ENCODE measurements around the gene SDK1. TPM values are rescaled to one million over a fixed set of nuclear protein-coding genes. Genes with fewer than 3 reads are reported as not detected.

Gene SDK1
- total RNA-seq, 2 experiments from 2014 or later, result 0.19 to 0.36 TPM

GRCh38 chr7:3670898-3671297 lies 369.8 kb downstream of the SDK1 start:
- CTCF ChIA-PET (ENCODE audit: unreplicated experiment), result no interaction called here
- intact Hi-C loops (cut with micrococcal nuclease; ENCODE audit: unreplicated experiment), result no loop called here

GRCh38 chr7:3673524-3673923 lies 372.5 kb downstream of the SDK1 start:
- TF ChIP-seq EZH2phosphoT487 (IDR thresholded peaks at IDR 0.05; ENCODE audit: borderline replicate concordance, low read depth, low read length) (no peak), CTCF (conservative IDR thresholded peaks at IDR 0.05; ENCODE audit: low read length) (peak; percentile 81)
- no peak overlapping the region for H3K4me2 ChIP-seq (ENCODE audit: low read length)
- H3K4me3 ChIP-seq (ENCODE audit: low read depth, low read length, poor library complexity, severe bottlenecking), result no peak overlapping the region
- H3K4me1 ChIP-seq (ENCODE audit: insufficient read depth, low read length, poor library complexity, severe bottlenecking), result no peaks in the 10 kb centered on the region
- H4K20me1 ChIP-seq (ENCODE audit: insufficient read depth, low read length), result no peaks in the 10 kb centered on the region
- no peaks in the 10 kb centered on the region for H3K9me3 ChIP-seq (ENCODE audit: low read length)
- CTCF ChIA-PET (ENCODE audit: unreplicated experiment), result no interaction called here
- no TSS peak for BruUV-seq (replicated peaks)
- H3K9me2 ChIP-seq (ENCODE audit: insufficient read depth, low read length), result no peaks in the 10 kb centered on the region
- H2AFZ ChIP-seq (ENCODE audit: low read length), result no peak overlapping the region
- H3K27ac ChIP-seq (ENCODE audit: low read depth, low read length, poor library complexity, severe bottlenecking), result no peak overlapping the region
- intact Hi-C loops (cut with micrococcal nuclease; ENCODE audit: unreplicated experiment), result no loop called here
- no peaks in the 10 kb centered on the region for H3K79me2 ChIP-seq (ENCODE audit: insufficient read depth, low read depth, low read length)
- peak; percentile 32 for DNase-seq (ENCODE audit: low spot score)
- H3K36me3 ChIP-seq (ENCODE audit: insufficient read depth, low read length), result no peaks in the 10 kb centered on the region
- POLR2A ChIA-PET, result interaction anchor here (1.2 kb wide), 1 partner anchor 9 kb away, joined by 4 read pairs; no protein-coding TSS in a partner anchor

More at GRCh38 chr7:3670898-3671297, 369.8 kb downstream of the SDK1 start:
- Histone ChIP-seq H3K79me2 (ENCODE audit: insufficient read depth, low read depth, low read length) (no peaks in the 10 kb centered on the region), H3K4me2 (ENCODE audit: low read length) (no peak overlapping the region), H3K36me3 (ENCODE audit: insufficient read depth, low read length) (no peaks in the 10 kb centered on the region), H3K4me3 (ENCODE audit: low read depth, low read length, poor library complexity, severe bottlenecking) (no peak overlapping the region), H2AFZ (ENCODE audit: low read length) (no peak overlapping the region), H3K27ac (ENCODE audit: low read depth, low read length, poor library complexity, severe bottlenecking) (no peak overlapping the region), H3K4me1 (ENCODE audit: insufficient read depth, low read length, poor library complexity, severe bottlenecking) (no peaks in the 10 kb centered on the region), H3K9me2 (ENCODE audit: insufficient read depth, low read length) (no peaks in the 10 kb centered on the region), H4K20me1 (ENCODE audit: insufficient read depth, low read length) (no peaks in the 10 kb centered on the region), H3K9me3 (ENCODE audit: low read length) (no peaks in the 10 kb centered on the region)
- POLR2A ChIA-PET, result no interaction called here
- TF ChIP-seq CTCF (conservative IDR thresholded peaks at IDR 0.05; ENCODE audit: low read length) (no peak), EZH2phosphoT487 (IDR thresholded peaks at IDR 0.05; ENCODE audit: borderline replicate concordance, low read depth, low read length) (no peak)
- no peak for DNase-seq (ENCODE audit: low spot score)
- BruUV-seq (replicated peaks), result no TSS peak

GRCh38 chr7:3678314-3678810 lies 377.3 kb downstream of the SDK1 start:
- intact Hi-C loops (cut with micrococcal nuclease; ENCODE audit: unreplicated experiment), result no loop called here
- CTCF ChIA-PET (ENCODE audit: unreplicated experiment), result no interaction called here
- no peak overlapping the region for H2AFZ ChIP-seq (ENCODE audit: low read length)
- no peaks in the 10 kb centered on the region for H3K79me2 ChIP-seq (ENCODE audit: insufficient read depth, low read depth, low read length)
- POLR2A ChIA-PET, result no interaction called here
- no peaks in the 10 kb centered on the region for H3K36me3 ChIP-seq (ENCODE audit: insufficient read depth, low read length)
- H3K9me3 ChIP-seq (ENCODE audit: low read length), result no peaks in the 10 kb centered on the region
- H3K4me1 ChIP-seq (ENCODE audit: insufficient read depth, low read length, poor library complexity, severe bottlenecking), result no peaks in the 10 kb centered on the region
- no peak overlapping the region for H3K4me3 ChIP-seq (ENCODE audit: low read depth, low read length, poor library complexity, severe bottlenecking)
- H4K20me1 ChIP-seq (ENCODE audit: insufficient read depth, low read length), result no peaks in the 10 kb centered on the region
- TF ChIP-seq CTCF (conservative IDR thresholded peaks at IDR 0.05; ENCODE audit: low read length), result no peak
- no peak for TF ChIP-seq EZH2phosphoT487 (IDR thresholded peaks at IDR 0.05; ENCODE audit: borderline replicate concordance, low read depth, low read length)
- no peak for DNase-seq (ENCODE audit: low spot score)
- BruUV-seq (replicated peaks), result no TSS peak
- no peak overlapping the region for H3K27ac ChIP-seq (ENCODE audit: low read depth, low read length, poor library complexity, severe bottlenecking)
- no peak overlapping the region for H3K4me2 ChIP-seq (ENCODE audit: low read length)
- H3K9me2 ChIP-seq (ENCODE audit: insufficient read depth, low read length), result no peaks in the 10 kb centered on the region

Data from OCI-LY7 (cell line).